ENCODE measurements around the gene MYO19. TPM values are rescaled to one million over a fixed set of nuclear protein-coding genes. Genes with fewer than 3 reads are reported as not detected.

Gene MYO19
- total and polyA plus RNA-seq, 8 donors: 11.8 to 311 (median 112) TPM

GRCh38 chr17:36468903-36469635, 65.6 kb downstream of the MYO19 start:
- intact Hi-C loops (cut with DNase I; ENCODE audit: low total_unique reads): no loop called here
- WGBS, 5 donors: 65 to 76% (median 67%) methylated on average over 16 to 18 of the region's 18 CpGs
- Histone ChIP-seq H3K27ac (no peak overlapping the region), H3K4me3 (no peak overlapping the region), H3K9me3 (no peaks in the 10 kb centered on the region), H3K27me3 (peaks cover 9 to 59% (median 20%) of the 10 kb centered on the region in 3 donors), H3K36me3 (no peaks in the 10 kb centered on the region), H3K4me1 (peaks cover 0 to 4% (median under 1%) of the 10 kb centered on the region in 4 donors)
- TF ChIP-seq EP300 (IDR thresholded peaks at IDR 0.05) (no peak), POLR2A (IDR thresholded peaks at IDR 0.05) (no peak), POLR2AphosphoS5 (IDR thresholded peaks at IDR 0.05) (no peak)
- TF ChIP-seq, protein P1, sequence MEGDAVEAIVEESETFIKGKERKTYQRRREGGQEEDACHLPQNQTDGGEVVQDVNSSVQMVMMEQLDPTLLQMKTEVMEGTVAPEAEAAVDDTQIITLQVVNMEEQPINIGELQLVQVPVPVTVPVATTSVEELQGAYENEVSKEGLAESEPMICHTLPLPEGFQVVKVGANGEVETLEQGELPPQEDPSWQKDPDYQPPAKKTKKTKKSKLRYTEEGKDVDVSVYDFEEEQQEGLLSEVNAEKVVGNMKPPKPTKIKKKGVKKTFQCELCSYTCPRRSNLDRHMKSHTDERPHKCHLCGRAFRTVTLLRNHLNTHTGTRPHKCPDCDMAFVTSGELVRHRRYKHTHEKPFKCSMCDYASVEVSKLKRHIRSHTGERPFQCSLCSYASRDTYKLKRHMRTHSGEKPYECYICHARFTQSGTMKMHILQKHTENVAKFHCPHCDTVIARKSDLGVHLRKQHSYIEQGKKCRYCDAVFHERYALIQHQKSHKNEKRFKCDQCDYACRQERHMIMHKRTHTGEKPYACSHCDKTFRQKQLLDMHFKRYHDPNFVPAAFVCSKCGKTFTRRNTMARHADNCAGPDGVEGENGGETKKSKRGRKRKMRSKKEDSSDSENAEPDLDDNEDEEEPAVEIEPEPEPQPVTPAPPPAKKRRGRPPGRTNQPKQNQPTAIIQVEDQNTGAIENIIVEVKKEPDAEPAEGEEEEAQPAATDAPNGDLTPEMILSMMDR (IDR thresholded peaks at IDR 0.05): no peak
- no peak for DNase-seq

GRCh38 chr17:36464765-36465088, 69.9 kb downstream of the MYO19 start:
- Histone ChIP-seq H3K27me3 (peaks cover 9 to 83% (median 43%) of the 10 kb centered on the region in 3 donors), H3K4me3 (no peak overlapping the region), H3K4me1 (peaks cover 0 to 8% (median 2%) of the 10 kb centered on the region in 4 donors), H3K27ac (no peak overlapping the region), H3K9me3 (no peaks in the 10 kb centered on the region), H3K36me3 (no peaks in the 10 kb centered on the region)
- DNase-seq: no peak
- intact Hi-C loops (cut with DNase I; ENCODE audit: low total_unique reads): no loop called here
- TF ChIP-seq POLR2AphosphoS5 (IDR thresholded peaks at IDR 0.05): no peak
- TF ChIP-seq EP300 (IDR thresholded peaks at IDR 0.05): no peak
- TF ChIP-seq, protein P1 (IDR thresholded peaks at IDR 0.05): no peak
- no peak for TF ChIP-seq POLR2A (IDR thresholded peaks at IDR 0.05)
- WGBS, 5 donors: 2 to 19% (median 10%) methylated on average over 7 to 21 of the region's 21 CpGs

DNA sequence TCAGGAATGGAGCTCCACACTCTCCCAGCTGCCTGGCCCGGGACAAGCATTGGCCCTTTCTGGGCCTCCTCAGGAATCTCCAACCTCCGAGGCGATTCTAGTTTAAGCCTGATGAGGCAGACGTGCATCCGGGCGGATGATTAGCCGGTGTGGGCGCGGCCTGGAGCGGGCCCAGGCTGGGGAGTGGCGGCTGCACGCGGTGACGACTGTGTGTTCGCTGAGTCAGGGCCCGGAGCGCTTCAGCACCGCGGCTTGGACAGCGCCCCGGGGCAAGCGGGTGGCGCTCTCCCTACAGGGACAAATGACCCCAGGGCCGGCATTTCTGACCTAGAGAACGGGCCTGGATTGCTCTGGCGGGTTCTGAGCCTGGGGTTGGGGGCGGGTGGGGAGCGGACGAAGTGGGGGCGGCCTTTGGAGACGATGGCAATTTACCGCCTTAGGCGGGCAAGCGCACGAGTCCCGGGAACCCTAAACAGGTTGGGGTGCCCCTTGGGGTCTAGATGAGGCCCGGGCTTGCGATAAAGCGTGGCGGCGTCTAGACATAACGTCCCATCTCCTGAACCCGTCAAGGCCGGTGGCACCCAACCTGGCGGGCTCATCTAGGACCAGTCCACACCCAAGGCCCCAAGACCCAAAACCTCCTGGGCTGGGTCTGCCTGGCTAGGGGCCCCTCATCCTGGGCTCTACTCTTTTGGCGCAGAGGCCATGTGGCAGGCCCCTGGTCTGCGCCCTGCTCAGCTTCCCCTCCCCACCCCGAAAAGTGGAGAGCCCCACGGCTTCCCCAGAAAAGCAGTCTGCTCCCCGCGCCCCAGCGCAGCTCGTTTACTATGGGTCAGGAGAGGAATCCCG, 70.5 kb downstream of the MYO19 start:
- peak in 1 of 3 donors; percentile 6 for TF ChIP-seq POLR2AphosphoS5 (IDR thresholded peaks at IDR 0.05)
- no peak for TF ChIP-seq EP300 (IDR thresholded peaks at IDR 0.05)
- no peak for TF ChIP-seq POLR2A (IDR thresholded peaks at IDR 0.05)
- TF ChIP-seq, protein P1 (IDR thresholded peaks at IDR 0.05): no peak
- peak; percentile 56 to 94 for DNase-seq
- Histone ChIP-seq H3K36me3 (no peaks in the 10 kb centered on the region), H3K4me3 (no peak overlapping the region), H3K9me3 (no peaks in the 10 kb centered on the region), H3K4me1 (peaks cover 0 to 8% (median 2%) of the 10 kb centered on the region in 4 donors), H3K27me3 (peaks cover 9 to 83% (median 43%) of the 10 kb centered on the region in 3 donors), H3K27ac (no peak overlapping the region)
- 13 to 21% (median 16%) methylated on average over 24 to 54 of the region's 54 CpGs for WGBS, 5 donors
- intact Hi-C loops (cut with DNase I; ENCODE audit: low total_unique reads): no loop called here

GRCh38 chr17:36461330-36462110, 73.1 kb downstream of the MYO19 start:
- DNase-seq: no peak
- H3K36me3 ChIP-seq: no peaks in the 10 kb centered on the region
- no peak overlapping the region for H3K27ac ChIP-seq
- TF ChIP-seq POLR2A (IDR thresholded peaks at IDR 0.05): no peak
- TF ChIP-seq POLR2AphosphoS5 (IDR thresholded peaks at IDR 0.05): no peak
- TF ChIP-seq, protein P1 (IDR thresholded peaks at IDR 0.05): no peak
- TF ChIP-seq EP300 (IDR thresholded peaks at IDR 0.05): no peak
- peaks cover 9 to 72% (median 43%) of the 10 kb centered on the region in 3 donors for H3K27me3 ChIP-seq
- intact Hi-C loops (cut with DNase I; ENCODE audit: low total_unique reads): no loop called here
- no peak overlapping the region for H3K4me3 ChIP-seq
- no peaks in the 10 kb centered on the region for H3K9me3 ChIP-seq
- 53 to 57% (median 53%) methylated on average over 10 of the region's 10 CpGs for WGBS, 5 donors
- peaks cover 0 to 8% (median 2%) of the 10 kb centered on the region in 4 donors for H3K4me1 ChIP-seq

Measured in stomach (tissue), 9 donors.